Measurements from ENCODE around the gene OSTM1. TPM values are rescaled to one million over a fixed set of nuclear protein-coding genes. Genes with fewer than 3 reads are reported as not detected.
A peak's percentile ranks its signal among the peaks of the same experiment; 100 is the strongest.

Gene OSTM1
- total RNA-seq, 1 donor from 2014 or later: 34.4 TPM

DNA sequence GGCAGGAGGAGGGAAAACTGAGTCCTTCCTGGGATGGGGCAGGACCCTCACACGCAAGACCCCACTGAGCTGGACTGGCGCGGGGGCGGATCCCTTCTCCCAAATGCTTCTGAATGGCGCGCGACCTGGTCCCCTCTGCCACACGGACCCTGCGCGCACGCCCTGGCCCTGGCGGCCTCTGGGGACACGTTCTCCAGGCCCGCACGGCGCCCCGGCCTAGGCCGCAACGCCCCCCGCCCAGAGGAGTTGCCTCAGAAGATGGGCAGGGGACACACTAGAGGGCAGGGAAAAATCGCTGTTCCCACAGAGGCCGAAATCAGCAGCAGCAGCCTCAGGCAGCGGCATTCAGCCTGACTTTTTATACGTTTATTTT lies 45.2 kb upstream of the OSTM1 start:
- no peak for DNase-seq (ENCODE audit: extremely low spot score in 2 of 2)
- TF ChIP-seq, protein P1, sequence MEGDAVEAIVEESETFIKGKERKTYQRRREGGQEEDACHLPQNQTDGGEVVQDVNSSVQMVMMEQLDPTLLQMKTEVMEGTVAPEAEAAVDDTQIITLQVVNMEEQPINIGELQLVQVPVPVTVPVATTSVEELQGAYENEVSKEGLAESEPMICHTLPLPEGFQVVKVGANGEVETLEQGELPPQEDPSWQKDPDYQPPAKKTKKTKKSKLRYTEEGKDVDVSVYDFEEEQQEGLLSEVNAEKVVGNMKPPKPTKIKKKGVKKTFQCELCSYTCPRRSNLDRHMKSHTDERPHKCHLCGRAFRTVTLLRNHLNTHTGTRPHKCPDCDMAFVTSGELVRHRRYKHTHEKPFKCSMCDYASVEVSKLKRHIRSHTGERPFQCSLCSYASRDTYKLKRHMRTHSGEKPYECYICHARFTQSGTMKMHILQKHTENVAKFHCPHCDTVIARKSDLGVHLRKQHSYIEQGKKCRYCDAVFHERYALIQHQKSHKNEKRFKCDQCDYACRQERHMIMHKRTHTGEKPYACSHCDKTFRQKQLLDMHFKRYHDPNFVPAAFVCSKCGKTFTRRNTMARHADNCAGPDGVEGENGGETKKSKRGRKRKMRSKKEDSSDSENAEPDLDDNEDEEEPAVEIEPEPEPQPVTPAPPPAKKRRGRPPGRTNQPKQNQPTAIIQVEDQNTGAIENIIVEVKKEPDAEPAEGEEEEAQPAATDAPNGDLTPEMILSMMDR (IDR thresholded peaks at IDR 0.05): no peak
- TF ChIP-seq POLR2A (IDR thresholded peaks at IDR 0.05): no peak
- no peak for TF ChIP-seq POLR2AphosphoS5 (IDR thresholded peaks at IDR 0.05; ENCODE audit: insufficient read depth in 1 of 2, low read depth in 1 of 2)
- H3K9me3 ChIP-seq: no peaks in the 10 kb centered on the region
- intact Hi-C loops (cut with DNase I): loop anchor here (10.0 kb wide), 1 partner anchor 405 kb away; no protein-coding TSS in a partner anchor
- no peaks in the 10 kb centered on the region for H3K36me3 ChIP-seq
- no peak overlapping the region for H3K27ac ChIP-seq
- peak overlapping the region; percentile 56 to 61 for H3K4me3 ChIP-seq
- H3K27me3 ChIP-seq: peaks cover 15% of the 10 kb centered on the region
- peaks cover 41% of the 10 kb centered on the region for H3K4me1 ChIP-seq

DNA sequence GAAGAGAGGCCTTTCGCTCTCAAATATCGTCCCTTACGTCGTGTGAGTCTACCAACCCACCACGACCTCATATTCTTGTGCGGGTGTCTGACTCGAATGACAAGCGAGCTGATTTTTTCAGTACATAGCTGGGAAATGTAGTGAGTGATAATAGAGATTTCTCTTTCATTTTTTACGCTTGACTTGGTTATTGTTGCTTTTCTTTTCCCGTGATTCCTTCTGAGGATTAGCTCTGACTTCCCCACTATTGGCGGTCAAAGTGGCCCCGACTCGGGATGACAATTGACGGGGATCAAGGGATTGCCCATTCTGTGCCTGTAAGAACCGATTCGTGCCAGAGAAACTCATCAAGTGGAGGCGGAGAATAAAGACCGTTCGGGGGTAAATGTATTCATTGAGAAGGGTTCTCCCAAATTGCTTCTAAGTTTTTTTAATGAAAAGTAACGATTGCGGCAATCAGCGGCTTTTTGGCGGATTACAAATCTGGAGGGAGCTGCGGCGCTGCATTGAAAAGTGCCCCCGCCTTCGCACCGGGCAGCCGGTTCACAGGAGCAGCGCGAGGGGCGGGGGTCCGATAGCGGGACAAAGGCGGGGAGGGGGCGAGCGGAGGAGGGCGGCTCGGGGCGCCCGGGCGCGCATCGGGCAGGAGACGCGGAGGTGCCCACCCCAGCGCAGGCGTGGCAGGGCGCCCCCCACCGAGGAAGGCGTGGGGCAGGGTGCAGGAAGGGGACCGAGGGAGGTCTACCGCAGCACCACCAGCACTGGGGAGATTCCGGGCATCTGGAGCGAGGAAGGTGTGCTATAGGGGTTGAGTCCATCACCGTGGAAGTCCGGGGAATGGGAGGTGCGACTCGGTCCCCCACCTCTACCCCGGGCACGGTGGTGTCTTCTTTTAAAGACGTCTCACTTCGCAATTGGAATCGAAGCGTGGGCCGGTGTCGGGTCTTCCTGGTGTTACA lies 44.5 kb upstream of the OSTM1 start:
- no peak overlapping the region for H3K27ac ChIP-seq
- intact Hi-C loops (cut with DNase I): loop anchor here (10.0 kb wide), 1 partner anchor 406 kb away; no protein-coding TSS in a partner anchor
- DNase-seq (ENCODE audit: extremely low spot score in 2 of 2): no peak
- TF ChIP-seq POLR2A (IDR thresholded peaks at IDR 0.05) (no peak), POLR2AphosphoS5 (IDR thresholded peaks at IDR 0.05; ENCODE audit: insufficient read depth in 1 of 2, low read depth in 1 of 2) (no peak)
- TF ChIP-seq, protein P1 (IDR thresholded peaks at IDR 0.05): no peak
- H3K9me3 ChIP-seq: no peaks in the 10 kb centered on the region
- peak overlapping the region; percentile 56 to 61 for H3K4me3 ChIP-seq
- peaks cover 43% of the 10 kb centered on the region for H3K4me1 ChIP-seq
- H3K36me3 ChIP-seq: no peaks in the 10 kb centered on the region
- peaks cover 16% of the 10 kb centered on the region for H3K27me3 ChIP-seq

DNA sequence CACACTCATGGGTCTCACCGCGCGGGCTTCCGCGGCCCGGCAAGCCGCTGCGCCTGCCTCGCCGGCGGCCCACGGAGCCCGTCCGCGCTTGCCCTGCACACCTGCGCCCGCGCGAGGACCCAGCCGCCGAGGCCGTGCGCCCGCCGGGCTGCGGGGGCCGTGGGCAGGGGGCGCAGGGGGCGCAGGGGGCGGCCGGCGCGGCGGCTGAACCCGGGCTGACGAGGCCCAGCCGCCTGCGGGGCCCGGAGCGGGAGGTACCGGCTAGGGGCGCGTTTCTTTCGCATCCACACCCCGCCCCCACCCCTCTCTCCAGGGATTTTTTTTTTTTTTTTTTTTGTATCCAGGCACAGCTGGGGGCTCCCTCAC lies 43.8 kb upstream of the OSTM1 start:
- no peak for DNase-seq (ENCODE audit: extremely low spot score in 2 of 2)
- Histone ChIP-seq H3K36me3 (no peaks in the 10 kb centered on the region), H3K27me3 (peaks cover 18% of the 10 kb centered on the region), H3K4me3 (peak overlapping the region; percentile 56 to 61), H3K9me3 (no peaks in the 10 kb centered on the region), H3K4me1 (peaks cover 49% of the 10 kb centered on the region), H3K27ac (no peak overlapping the region)
- intact Hi-C loops (cut with DNase I): loop anchor here (10.0 kb wide), 1 partner anchor 406 kb away; no protein-coding TSS in a partner anchor
- TF ChIP-seq POLR2A (IDR thresholded peaks at IDR 0.05) (no peak), POLR2AphosphoS5 (IDR thresholded peaks at IDR 0.05; ENCODE audit: insufficient read depth in 1 of 2, low read depth in 1 of 2) (no peak)
- TF ChIP-seq, protein P1 (IDR thresholded peaks at IDR 0.05): no peak

DNA sequence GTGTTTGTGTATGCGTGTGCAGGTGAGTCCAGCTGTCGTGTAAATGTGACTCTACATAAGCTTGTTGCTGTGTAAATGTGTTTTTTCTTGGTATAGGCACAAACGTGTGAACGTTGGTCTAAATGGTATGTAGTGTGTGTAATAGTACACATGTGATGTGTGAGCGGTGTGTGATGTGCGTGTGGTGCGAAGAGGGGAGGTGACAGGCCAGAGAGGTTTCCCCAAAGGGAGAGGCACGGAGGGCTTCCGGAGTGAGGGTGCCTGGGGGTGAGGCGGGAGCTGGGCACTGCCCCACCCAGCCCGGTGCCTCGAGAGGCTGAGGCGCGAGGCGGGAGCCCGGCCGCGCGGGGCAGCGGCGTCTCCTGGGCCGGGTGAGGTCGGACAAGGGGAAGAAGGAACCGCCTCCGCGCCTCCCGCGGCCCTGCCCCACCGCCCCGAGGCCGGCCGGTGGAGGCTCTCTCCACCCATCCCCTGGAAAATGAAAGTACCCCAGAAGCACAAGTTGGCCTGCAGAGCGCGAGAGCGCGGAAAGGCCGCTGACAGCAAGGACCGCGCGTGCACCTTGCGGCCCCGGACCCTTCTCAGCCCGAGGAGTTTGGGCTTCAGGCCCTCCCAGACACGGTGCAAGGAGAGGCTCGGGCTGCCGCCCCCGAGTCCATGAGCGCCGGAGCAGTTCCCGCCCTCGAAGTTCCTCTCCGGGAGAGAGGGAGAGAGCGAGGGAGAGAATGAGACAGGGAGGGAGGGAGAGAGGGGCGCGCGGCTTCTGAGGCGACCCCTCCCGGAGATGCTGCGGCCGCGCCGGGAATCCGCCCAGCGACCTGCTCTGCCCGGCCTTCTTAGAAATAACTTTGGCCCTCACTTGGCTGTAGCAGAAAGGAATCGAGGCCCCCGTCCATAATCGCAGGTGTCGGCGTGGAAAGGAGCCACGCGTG lies 43.2 kb upstream of the OSTM1 start:
- Histone ChIP-seq H3K9me3 (no peaks in the 10 kb centered on the region), H3K4me3 (peak overlapping the region; percentile 56 to 61), H3K4me1 (peaks cover 49% of the 10 kb centered on the region), H3K36me3 (no peaks in the 10 kb centered on the region), H3K27me3 (peaks cover 18% of the 10 kb centered on the region), H3K27ac (no peak overlapping the region)
- intact Hi-C loops (cut with DNase I): loop anchor here (10.0 kb wide), 1 partner anchor 407 kb away; no protein-coding TSS in a partner anchor
- no peak for DNase-seq (ENCODE audit: extremely low spot score in 2 of 2)
- TF ChIP-seq POLR2AphosphoS5 (IDR thresholded peaks at IDR 0.05; ENCODE audit: insufficient read depth in 1 of 2, low read depth in 1 of 2): no peak
- TF ChIP-seq, protein P1 (IDR thresholded peaks at IDR 0.05): no peak
- no peak for TF ChIP-seq POLR2A (IDR thresholded peaks at IDR 0.05)
